NCI-H226 (cell line): ENCODE results near the gene YDJC.
"Not testable (repeated sequence)": the region's sequence is repeated elsewhere in the genome, so short reads cannot be mapped to it uniquely, and the experiment has no call there.

Experiments
- DNase-seq: peaks from one replicate; pipeline ENCODE4 v3.0.0-alpha.2; 2015

The YDJC gene, protein sequence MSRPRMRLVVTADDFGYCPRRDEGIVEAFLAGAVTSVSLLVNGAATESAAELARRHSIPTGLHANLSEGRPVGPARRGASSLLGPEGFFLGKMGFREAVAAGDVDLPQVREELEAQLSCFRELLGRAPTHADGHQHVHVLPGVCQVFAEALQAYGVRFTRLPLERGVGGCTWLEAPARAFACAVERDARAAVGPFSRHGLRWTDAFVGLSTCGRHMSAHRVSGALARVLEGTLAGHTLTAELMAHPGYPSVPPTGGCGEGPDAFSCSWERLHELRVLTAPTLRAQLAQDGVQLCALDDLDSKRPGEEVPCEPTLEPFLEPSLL

DNA sequence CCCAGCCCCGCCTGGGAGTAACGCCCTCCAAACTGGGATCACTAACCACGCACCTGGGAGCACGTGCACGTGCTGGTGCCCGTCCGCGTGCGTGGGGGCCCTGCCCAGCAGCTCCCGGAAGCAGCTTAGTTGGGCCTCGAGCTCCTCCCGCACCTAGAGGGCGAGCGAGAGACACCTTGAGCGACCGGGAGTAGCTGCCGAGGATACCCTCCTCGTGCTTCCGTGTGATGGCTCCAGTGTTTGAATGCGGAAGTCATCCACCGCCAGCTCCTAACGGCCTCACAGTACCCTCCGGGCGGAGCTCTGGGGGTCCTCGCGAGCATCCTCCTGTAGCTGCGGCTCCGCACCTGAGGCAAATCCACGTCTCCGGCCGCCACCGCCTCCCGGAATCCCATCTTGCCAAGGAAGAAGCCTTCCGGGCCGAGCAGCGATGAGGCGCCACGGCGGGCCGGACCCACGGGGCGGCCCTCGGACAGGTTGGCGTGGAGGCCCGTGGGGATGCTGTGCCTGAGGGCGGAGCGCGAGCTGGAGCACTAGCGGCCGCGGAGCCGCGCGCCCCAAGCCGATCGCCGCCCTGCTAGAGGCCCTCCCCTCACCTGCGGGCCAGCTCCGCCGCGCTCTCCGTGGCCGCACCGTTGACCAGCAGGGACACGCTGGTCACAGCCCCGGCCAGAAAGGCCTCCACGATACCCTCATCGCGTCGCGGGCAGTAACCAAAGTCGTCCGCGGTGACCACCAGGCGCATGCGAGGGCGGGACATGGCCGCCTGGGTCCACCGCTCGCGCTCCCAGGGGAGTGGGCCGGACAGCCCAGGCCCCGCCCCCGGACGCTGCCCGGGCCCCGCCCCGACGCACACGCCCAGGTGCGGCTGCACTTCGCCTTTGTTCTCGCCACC is at the start of gene YDJC:
Gene YDJC, minus strand, starts transcription at position 768 of the 895 bp plus-strand sequence. Its CDS starts 8 bp downstream, at position 760.
- peak; percentile 78 for DNase-seq

DNA sequence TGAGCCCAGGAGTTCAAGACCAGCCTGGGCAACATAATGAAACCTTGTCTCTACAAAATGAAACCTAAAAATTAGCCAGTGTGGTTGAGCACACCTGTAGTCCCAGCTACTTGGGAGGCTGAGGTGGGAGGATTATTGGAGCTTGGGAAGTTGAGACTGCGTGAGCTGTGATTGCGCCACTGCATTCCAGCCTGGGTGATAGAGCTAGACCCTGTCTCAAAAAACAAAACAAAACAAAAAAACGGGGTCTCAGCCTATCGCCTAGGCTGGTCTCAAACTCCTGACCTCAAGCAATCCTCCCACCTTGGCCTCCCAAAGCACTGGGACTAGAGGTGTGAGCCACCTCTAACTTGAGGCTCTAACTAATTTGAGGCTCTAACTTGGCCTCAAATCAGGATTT is 49.6 kb upstream of the YDJC start:
- no peak for DNase-seq

DNA sequence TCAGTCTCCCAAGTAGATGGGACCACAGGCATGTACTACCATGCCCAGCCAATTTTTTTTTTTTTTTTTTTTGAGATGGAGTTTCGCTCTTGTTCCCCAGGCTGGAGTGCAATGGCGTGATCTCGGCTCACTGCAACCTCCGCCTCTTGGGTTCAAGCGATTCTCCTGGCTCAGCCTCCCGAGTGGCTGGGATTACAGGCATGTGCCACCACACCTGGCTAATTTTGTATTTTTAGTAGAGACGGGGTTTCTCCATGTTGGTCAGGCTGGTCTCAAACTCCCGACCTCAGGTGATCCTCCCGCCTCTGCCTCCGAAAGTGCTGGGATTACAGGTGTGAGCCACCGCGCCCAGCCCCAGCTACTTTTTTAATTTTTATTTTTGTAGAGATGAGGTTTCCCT is 49.0 kb upstream of the YDJC start:
- not testable (repeated sequence) for DNase-seq

DNA sequence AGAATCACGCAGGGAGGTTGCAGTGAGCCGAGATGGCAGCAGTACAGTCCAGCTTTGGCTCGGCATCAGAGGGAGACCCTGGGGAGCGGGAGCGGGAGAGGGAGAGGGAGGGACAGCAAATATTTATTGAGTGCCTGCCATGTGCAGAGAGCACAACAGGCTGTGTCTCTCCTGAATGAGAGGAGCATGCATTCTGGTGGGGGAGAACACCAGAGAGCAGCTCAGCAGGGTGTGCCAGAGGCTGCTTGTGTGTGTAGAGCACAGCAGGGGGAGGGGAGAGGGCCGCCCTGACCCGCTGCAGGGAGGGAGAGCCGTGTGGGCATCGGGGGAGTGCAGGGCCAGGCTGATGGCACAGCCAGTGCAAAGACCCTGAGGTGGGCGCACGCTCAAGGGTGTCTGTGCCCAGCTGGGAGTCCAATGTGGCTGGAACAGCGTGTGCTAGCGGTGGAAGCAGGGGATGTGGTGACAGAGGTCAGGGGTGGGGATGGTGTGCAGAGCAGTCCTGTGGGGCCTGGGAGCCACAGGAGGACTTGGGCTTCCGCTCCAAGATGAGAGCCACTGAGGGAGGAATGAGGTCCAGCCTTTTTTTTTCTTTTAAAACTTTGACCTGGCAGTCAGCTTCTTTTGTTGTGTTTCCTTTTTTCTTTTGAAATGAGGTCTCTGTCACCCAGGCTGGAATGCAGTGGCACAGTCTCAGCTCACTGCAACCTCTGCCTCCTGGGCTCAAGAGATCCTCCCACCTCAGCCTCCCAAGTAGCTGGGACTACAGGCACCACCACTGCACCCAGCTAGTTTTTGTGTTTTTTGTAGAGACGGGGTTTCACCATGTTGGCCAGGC is 48.0 kb upstream of the YDJC start:
- DNase-seq: no peak

DNA sequence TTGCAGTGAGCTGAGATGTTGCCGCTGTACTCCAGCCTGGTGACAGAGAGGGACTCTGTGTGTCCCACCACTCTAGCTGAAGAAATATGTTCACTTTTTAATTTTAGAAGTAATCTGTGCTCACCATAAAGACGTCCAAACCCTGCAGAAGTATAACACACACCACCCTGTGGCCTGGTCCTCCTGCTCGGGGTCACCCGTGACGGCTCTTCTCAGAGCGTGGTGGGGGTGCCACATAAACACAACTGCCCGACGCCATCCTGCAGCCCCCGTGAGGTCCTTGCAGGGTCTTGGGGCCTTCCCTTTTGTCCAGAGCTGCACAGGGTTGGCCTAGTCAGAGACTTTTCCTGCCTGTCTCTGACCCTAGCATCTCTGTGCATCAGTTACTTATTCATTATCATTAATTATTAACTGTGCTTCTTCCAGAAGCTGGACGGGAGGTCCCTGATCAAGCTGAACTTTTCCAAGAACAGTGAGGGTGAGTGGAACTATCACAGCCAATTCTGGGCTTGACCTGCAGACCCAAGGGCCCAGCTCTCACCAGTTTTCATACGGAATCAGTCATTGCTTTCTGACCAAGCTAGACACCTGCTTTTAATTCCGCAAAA is 44.9 kb upstream of the YDJC start:
- DNase-seq: no peak

DNA sequence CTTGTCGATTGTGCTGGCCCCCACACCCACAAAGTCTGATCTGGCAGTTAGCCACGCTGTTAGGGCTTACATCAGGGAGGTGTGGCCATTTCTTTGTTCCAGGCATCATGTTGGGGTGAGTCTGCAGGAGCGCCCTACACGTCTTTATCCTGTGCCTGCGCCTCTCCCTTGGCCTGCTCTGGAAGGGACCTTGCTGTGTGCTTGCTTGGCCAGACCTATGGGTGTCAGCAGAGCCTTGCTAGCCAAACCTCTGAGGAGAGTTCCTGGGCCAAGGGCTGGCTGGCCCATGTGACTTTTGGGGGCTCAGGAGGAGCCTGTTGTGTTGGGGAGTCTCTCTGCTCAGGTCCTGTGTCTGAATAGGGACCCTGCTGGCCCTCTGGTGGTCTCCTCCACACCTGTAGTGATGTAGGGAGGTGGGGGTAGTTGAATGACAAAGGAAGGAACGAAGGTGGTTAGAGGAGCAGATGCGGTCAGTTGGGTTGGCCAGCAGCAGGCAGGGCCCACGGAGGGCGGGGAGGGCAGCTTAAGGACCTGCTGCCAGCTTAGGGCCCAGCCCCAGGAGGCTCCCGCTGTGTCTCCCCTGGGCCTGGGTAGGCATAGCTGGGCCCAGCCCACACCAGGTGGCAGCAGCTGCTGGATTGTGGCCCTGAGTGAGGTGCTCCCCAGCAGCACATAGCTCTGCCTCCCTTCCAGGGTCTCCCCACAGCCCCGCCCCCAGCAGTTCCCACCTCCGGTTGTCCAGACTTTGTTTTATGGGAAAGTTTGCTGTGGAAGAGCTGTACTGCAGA is 43.9 kb upstream of the YDJC start:
- DNase-seq: no peak

DNA sequence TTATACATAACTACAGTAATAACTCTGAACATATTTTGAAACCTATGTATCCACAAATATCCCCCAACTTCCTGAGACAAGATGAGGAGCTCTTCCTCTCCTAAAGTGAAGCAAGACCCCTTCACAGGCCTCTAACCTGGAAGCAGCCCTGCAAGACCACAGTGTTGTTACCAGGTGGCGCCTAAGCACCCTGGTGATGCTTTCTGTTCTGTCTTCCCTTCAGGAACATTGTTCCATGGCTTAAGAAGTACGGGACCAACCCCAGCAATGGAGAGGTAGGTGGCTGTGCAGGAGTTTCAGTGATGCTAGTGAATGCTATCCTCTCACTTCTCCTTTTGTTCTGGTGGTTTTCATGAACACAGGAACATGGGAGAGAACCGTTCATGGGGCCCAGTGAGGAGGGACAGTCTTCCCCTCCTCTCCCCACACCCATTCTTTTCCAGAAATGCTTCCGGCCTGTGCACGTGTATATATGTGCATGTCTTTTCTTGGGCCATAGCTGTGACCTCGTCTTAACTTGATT is 42.3 kb upstream of the YDJC start:
- no peak for DNase-seq

DNA sequence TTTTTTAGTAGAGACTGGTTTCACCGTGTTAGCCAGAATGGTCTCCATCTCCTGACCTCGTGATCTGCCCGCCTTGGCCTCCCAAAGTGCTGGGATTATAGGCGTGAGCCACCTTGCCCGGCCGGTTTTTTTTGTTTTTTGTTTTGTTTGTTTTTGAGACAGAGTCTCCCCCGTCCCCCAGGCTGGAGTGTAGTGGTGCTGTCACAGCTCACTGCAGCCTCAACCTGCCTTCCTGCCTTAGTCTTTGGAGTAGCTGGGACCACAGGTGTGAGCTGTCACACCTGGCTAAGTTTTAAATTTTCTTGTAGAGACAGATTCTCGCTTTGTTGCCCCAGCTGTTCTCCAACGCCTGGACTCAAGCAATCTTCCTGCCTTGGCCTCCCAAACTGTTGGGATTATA is 39.2 kb upstream of the YDJC start:
- DNase-seq: no peak

DNA sequence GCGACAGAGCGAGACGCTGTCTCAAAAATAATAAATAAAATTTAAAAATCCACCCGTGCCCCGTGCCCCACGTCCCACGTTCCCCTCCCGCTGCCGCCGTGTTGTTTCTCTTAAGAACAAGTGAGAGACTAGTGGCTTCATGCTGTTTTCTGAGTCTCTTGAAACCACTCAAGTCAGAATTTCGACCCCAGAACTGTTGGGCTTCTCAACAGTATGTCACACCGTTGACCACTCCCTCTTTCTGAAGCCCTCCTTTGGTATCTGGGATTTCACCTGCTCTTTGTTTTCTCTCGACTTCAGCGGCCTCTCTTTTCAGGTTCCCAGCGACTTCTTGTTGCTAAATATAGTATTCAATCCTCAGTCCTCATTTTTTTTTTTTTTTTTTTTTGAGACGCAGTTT is 37.0 kb upstream of the YDJC start:
- DNase-seq: no peak

DNA sequence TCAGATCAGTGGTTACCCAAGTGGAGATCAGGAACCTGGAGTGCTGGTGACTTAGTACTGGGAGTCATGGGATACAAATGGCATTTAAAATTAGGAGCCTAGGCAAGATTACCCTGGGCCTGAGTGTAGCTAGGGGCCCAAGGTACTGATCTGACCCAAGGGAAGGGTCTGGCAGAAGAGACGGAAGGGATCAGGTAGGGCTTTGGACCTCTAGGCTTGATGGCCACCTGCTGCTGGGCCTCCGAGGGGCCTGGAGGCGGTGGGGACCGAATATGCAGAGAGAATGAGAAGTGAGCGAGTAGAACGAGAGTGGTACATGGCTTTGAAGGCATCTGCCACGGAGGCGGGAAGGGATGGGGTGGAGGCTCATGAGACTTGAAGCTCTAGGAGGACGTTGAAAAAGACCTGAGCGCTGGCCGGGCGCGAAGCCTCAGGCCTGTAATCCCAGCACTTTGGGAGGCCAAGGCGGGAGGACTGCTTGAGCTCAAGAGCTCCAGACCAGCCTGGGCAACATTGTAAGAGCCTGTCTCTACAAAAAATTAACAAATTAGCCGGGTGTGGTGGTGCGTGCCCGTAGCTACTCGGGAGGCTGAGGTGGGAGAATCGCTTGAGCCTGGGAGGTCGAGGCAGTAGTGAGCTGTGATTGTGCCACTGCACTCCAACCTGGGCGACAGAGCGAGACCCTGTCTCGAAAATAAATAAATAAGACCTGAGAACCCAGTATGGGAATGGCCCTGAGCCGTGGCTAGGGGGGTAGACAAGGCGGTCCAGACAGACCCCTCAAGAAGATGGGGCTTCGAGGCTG is 35.4 kb upstream of the YDJC start:
- DNase-seq: no peak

DNA sequence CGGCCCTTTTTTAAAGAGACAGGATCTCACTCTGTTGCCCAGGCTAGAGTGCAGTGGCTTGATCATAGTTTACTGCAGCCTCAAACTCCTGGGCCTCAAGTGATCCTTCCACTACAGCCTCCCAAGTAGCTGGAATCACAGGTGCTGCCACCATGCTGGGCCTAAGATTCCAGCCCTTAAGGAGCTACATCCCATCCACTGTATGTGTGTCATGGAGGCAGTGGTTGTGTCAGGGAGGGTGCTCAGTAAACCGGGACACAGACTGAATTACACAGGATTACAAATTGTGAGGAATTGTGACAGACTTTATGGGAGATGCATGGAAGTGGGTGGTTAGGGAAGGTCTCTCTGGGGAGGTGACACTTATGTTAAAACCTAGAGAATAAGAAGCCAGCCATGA is 33.9 kb upstream of the YDJC start:
- DNase-seq: no peak

DNA sequence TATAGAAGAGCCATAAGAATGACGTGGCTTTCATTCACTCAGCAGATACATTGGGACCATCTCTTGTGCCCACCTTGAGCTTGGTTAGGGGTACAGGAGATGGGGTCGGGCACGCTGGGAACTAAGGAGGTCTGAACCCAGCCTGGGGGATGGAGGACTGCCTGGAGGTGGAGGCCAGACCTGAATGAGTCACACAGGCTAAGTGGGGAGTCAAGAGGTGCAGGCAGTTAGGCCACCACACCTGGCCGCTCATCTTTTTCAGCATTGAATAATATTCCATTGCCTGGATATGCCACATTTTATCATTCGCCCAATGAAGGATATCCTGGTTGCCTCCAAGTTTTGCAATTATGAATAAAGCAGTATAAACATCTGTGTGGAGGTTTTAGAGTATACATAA is 32.2 kb upstream of the YDJC start:
- DNase-seq: no peak

DNA sequence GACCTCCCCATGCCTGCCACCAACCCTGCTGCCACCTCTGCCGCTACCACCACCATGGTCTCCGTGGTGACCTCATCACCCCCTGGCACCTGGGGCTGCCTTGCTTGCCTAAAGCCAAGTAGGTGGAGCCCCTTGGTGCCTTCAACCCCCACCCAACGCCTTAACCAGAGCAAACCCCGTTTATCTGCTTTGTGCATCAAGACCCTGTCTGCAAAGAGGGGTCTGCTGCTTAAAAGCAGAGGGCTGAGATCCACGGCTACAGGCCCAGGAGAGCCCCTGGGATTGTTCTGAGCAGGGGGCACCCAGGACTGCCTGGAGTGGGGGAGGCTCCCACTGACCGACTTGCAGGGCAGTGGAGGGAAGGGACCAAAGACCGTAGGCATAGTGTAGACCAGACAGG is 31.1 kb upstream of the YDJC start:
- no peak for DNase-seq

DNA sequence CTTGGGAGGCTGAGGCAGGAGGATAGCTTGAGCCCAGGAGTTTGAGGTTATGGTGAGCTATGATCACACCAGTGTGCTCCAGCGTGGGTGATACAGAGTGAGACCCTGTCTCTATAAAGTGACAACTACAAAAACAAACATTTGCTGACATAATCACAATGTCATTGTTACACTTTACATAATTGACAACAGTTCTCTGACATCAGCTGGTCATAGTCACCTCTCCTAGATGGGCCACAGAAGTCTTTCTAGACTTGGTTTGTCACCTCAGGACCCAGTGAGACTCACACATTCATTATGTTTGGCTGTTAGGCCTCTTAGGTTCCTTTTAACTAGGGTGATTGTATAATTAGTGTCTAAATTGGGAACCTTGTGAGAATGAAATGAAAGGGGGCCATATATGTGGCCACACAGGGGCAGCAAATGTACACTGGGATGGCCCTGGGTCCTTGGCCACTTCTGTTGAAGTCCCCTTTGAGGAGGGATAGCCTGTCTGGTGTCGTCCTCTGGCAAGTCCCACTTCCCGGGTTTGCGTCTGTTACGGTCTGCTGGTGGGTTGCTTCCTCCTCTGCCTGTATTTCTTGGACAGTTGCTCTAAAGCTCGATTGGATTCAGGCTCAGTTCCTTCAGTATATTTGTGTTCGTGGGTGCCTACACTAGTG is 30.2 kb upstream of the YDJC start:
- DNase-seq: no peak

DNA sequence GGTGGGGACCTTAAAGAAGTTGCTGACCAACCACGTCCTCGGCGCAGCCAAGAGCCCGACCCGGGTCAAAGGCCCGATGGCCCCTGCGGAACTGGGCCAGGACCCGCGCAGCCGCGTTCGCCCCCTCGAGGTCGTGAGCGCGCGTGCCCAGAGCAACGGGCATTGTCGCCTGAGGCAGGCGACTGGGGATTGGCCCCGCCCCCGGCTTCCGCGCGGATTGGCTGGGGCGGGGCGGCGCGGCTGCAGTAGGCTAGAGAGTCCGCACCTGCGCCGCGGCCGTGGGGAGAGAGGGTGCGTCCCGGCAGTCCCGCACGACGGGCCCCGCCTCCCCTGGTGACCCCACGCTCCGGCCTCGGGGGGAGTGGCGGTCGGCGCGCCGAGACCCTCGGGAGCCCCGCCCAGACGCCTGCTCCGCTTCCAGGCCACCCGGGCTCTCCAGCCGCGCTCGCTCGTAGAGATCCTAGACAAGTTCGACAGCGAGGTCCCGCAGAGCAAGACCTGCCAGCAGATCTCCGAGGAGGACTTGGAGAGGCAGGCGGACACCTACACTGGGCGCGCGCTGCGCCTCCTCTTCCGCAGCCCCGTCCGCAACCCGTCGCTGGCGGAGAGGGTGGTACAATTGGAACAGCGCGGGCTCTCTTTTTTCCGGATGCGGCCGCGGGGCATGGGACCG is 27.7 kb upstream of the YDJC start:
- DNase-seq: no peak

DNA sequence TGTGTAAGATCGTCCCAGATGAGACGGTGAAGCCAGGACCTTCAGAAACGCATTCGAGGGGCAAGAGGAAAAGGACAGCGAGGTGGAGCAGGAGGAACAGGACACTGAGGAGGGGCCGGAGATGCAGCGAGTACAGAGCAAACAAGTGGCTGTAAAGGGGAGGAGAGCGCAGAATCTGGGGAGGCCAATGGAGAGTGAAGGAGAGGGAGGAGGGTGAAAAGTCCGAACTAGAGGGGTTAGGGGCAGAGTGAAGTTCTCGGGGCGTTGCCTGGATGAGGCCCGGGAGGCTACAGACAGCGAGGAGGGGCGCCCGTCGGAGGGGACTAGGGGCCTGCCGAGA is 27.2 kb upstream of the YDJC start:
- DNase-seq: no peak

DNA sequence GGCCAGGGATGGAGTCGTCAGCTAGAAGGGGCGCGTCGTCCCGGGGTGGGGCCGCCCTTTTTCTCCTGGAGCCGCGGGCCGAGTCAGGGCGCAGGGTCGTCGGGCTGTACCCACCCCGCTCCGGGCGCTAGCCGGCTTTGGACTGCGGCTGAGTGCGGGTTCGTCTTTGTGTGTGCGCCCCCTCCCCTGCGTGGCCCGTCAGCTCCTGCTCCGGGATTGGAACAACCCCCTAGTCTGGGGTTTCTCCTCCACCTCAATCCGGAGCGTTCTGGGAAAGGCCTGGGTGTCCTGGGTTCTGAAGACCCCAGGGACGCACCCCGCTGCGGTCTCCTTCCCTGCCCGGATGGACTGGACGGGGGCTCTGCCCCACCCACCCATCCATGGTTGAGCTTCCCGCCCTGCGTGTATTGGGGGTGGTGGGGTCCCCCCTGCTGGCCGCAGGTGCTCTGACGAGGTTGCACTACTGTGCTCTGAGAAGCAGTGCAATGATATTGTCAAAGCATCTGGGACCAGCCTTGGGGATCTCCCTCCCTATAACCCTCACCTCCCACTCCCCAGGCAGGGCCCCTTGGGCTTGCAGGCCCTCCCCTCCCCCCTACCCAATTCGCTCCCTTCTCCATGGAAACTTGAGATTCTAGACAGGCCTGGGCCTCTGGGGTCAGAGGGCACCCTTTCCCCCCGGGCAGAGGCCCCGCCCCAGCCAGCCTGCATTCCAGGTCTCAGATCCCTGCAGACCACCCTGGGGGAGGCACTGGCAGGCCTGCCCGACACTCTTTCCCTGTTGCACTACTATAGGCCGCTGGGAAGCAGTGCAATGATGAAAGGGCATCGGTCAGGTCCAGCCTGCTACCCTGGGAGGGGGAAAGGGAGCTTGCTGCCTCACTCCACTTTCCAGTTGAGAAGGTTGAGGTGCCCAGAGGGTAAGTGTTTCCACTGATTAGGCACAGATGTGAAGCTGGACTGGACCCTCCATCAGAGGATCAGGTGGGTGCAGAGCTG is 23.0 kb upstream of the YDJC start:
- no peak for DNase-seq

DNA sequence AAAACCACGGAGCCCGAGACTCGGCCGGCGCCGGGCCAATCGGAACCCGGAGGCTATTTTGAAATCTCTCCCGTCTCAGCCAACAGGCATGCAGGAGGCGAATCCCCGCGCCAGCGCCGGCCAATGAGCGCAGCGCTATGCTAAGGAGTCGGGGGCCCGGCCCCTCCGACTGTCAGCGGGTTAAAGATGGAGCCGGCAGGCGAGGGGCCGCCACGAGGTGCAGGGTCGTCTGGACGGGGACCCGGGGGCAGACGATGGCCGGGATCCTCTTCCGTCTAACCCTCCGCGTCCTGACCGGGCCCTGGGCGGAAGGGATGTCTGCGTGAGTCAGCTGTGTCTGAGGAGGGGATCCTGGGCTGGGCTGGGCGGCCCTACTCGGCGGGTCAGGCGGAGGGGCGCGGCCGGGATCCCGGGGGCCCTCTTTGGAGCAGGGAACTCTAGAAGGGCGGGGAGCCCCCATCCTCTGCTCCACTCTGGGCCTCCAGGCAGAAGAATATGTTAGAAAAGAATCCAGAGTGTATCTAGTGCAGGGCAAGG is 22.3 kb upstream of the YDJC start:
- peak; percentile 71 for DNase-seq
